Choroid plexus epithelial cell (primary cell): ENCODE data around the gene MAGIX.

ENCODE experiments used
- DNase-seq: peaks from one replicate; pipeline ENCODE4 v3.0.0-alpha.2; 2010; ENCODE audit warnings: low read depth
- H3K4me3 ChIP-seq: 2 replicates; pipeline ENCODE4 v1.5.1; 2011; ENCODE audit warnings: low read depth, mild to moderate bottlenecking, control low read depth, low read length, moderate library complexity
- CTCF ChIP-seq: conservative IDR thresholded peaks from 2 replicates; pipeline ENCODE4 v1.5.1; 2011; ENCODE audit warnings: low read depth, mild to moderate bottlenecking, control low read depth, inconsistent platforms, low read length, moderate library complexity

MAGIX gene

GRCh38 chrX:49177873-49178480, 15.4 kb downstream of the MAGIX start:
- H3K4me3 ChIP-seq, result no peak overlapping the region
- DNase-seq, result no peak
- no peak for TF ChIP-seq CTCF

GRCh38 chrX:49178537-49178936, 16.0 kb downstream of the MAGIX start:
- DNase-seq, result no peak
- H3K4me3 ChIP-seq, result no peak overlapping the region
- TF ChIP-seq CTCF, result no peak

GRCh38 chrX:49179358-49179757, 16.8 kb downstream of the MAGIX start:
- no peak for TF ChIP-seq CTCF
- DNase-seq, result no peak
- no peak overlapping the region for H3K4me3 ChIP-seq

GRCh38 chrX:49183701-49184281, 21.2 kb downstream of the MAGIX start:
- DNase-seq, result no peak
- H3K4me3 ChIP-seq, result peak overlapping the region; percentile 35
- no peak for TF ChIP-seq CTCF

- DNase-seq, result peak; percentile 90
- TF ChIP-seq CTCF, result no peak
- peak overlapping the region; percentile 53 for H3K4me3 ChIP-seq
Observed at GRCh38 chrX:49184294-49185281, 22.0 kb downstream of the MAGIX start.

GRCh38 chrX:49186125-49187027, 23.8 kb downstream of the MAGIX start, which contains the start of gene PRICKLE3:
Gene PRICKLE3, minus strand, starts transcription at chrX:49186373. Its CDS starts 76 bp downstream, at chrX:49186297.
- TF ChIP-seq CTCF, result no peak
- peak within 1 kb of the TSS; percentile 67 for H3K4me3 ChIP-seq
- peak; percentile 44 for DNase-seq
